SH-SY5Y (cell line): ENCODE results near the gene MAMDC4.

ENCODE experiments used
- GATA2 ChIP-seq: IDR thresholded peaks from 2 replicates; pipeline ENCODE4 v1.6.1; 2011; ENCODE audit warnings: mild to moderate bottlenecking, low read depth, low read length
- GATA3 ChIP-seq: IDR thresholded peaks from 2 replicates; pipeline ENCODE4 v1.6.1; 2011; ENCODE audit warnings: low read depth, mild to moderate bottlenecking, low read length, moderate library complexity

The MAMDC4 gene

DNA sequence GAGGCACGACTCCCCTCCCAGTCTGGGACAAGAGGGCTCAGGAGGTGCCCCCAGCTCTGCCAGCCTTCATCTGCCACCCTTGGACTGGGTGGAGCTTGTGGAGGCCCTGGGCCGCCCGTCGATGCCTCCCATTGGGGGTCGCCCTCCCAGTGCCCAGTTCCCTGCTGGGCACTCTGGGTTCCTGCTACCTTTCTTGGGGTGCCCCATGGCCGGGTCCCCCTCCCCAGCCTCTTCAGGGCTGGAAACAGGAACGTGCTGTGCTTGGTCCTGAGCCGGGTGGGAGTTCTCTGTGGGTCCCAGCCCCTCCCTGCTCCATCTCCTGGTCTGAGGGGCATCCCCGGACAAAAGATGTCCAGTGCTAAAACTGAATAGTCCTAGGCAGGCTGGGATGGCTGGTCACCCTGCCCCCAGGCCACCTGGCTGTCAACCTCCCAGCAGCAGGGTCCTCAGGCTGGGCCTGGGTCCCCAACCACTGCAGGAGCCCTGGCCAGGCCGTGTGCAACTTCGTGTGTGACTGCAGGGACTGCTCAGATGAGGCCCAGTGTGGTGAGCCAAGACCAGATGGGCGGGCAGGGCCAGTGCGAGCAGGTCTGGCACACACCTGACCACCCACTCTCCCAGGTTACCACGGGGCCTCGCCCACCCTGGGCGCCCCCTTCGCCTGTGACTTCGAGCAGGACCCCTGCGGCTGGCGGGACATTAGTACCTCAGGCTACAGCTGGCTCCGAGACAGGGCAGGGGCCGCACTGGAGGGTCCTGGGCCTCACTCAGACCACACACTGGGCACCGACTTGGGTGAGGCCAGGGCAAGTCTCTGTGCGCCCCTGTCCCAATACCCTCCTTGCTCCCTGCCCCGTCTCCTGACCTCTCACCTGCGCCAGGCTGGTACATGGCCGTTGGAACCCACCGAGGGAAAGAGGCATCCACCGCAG is 784 bp downstream of the MAMDC4 start:
- TF ChIP-seq GATA2 (no peak), GATA3 (no peak)

- no peak for TF ChIP-seq GATA3
- no peak for TF ChIP-seq GATA2
These were observed 1.5 kb downstream of the MAMDC4 start for GRCh38 chr9:136853596-136854112.

GRCh38 chr9:136854113-136854841 is 2.1 kb downstream of the MAMDC4 start:
- TF ChIP-seq GATA2 (no peak), GATA3 (no peak)

GRCh38 chr9:136854842-136855460 is 2.8 kb downstream of the MAMDC4 start:
- TF ChIP-seq GATA2 (no peak), GATA3 (no peak)

DNA sequence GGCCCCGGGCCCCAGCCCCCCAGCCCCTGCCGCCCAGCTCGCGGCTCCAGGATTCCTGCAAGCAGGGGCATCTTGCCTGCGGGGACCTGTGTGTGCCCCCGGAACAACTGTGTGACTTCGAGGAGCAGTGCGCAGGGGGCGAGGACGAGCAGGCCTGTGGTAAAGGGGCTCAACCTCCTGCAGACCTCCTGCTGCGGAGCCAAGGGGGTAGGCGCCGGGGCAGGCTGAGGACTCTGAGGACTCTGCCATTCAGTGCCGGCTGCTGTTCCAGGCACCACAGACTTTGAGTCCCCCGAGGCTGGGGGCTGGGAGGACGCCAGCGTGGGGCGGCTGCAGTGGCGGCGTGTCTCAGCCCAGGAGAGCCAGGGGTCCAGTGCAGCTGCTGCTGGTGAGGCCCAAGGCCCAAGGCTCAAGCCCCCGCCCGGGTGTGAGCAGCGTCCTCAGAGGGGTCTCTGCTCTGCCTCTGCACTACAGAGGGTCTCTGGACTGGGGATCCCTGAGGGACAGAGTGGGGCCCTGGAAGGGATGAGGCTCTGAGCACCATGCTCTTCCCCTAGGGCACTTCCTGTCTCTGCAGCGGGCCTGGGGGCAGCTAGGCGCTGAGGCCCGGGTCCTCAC is 3.4 kb downstream of the MAMDC4 start:
- TF ChIP-seq GATA2 (no peak), GATA3 (no peak)

DNA sequence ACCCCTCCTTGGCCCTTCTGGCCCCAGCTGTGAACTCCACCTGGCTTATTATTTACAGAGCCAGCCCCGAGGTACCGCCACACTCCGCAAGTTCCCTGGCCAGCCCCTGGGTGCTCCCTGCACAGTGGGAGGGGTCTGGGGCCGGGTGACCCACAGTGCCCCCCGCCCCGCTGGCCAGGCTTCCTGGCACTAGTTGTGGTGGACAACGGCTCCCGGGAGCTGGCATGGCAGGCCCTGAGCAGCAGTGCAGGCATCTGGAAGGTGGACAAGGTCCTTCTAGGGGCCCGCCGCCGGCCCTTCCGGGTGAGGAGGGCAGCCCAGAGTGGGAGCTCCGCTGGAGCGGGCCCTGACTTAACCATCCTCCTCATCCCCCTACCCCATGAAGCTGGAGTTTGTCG is 3.9 kb downstream of the MAMDC4 start:
- no peak for TF ChIP-seq GATA3
- TF ChIP-seq GATA2, result no peak

DNA sequence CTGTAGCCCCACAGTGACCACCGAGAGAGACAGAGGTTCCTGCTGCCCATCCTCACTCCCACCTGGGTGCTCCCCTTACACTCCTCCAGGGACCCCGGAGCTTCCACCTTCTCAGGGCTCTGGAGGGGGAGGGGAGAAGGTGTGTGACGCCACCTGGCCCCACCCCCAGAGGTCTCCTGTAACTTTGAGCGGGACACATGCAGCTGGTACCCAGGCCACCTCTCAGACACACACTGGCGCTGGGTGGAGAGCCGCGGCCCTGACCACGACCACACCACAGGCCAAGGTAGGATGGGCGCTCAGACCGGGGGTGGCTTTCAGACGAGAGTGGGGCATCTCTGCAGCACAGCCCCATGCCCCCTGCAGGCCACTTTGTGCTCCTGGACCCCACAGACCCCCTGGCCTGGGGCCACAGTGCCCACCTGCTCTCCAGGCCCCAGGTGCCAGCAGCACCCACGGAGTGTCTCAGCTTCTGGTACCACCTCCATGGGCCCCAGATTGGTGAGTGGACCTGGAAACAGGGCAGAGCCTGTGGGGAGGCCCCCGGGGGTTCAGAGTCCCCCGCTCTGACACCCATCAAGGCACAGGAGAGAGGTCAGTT is 4.5 kb downstream of the MAMDC4 start:
- no peak for TF ChIP-seq GATA2
- no peak for TF ChIP-seq GATA3

GRCh38 chr9:136857166-136857565 is 5.0 kb downstream of the MAMDC4 start:
- TF ChIP-seq GATA3, result no peak
- TF ChIP-seq GATA2, result no peak

DNA sequence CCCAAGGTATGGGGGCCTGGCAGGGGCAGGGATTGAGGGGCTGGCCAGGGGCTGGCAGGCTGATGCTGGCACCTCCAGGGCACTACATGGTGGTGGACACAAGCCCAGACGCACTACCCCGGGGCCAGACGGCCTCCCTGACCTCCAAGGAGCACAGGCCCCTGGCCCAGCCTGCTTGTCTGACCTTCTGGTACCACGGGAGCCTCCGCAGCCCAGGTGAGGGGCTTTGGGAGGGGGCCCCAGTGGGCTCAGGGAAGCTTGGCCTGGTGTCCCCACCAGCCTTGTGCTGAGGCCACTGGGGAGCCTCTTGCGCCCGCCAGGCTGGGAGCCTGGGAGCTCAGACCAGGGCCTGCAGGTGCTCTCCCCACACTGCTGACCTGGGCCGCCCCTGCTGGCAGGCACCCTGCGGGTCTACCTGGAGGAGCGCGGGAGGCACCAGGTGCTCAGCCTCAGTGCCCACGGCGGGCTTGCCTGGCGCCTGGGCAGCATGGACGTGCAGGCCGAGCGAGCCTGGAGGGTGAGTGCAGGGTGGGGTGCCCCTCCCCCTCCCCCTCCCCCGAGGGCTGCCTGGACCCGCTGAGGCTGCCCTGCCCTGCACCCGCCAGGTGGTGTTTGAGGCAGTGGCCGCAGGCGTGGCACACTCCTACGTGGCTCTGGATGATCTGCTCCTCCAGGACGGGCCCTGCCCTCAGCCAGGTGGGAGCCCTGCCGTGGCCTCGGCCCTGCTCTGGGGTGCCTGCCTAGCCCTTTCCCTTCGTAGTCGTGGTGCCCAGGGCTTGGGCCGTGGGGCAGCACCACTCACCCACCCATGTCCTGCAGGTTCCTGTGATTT is 5.7 kb downstream of the MAMDC4 start:
- no peak for TF ChIP-seq GATA3
- no peak for TF ChIP-seq GATA2

DNA sequence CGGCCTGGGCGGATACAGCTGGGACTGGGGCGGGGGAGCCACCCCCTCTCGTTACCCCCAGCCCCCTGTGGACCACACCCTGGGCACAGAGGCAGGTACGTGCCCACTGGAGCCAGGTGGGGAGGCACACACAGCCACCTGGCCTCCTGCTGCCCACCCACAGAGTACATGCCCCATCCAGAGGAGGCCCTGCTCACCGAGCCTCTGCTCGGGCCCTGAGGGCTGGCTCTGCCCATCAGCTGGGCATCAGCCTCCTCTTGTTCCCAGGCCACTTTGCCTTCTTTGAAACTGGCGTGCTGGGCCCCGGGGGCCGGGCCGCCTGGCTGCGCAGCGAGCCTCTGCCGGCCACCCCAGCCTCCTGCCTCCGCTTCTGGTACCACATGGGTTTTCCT is 6.3 kb downstream of the MAMDC4 start:
- TF ChIP-seq GATA2 (no peak), GATA3 (no peak)

- TF ChIP-seq GATA3 (no peak), GATA2 (no peak)
These were observed 7.0 kb downstream of the MAMDC4 start for GRCh38 chr9:136858844-136859757.

DNA sequence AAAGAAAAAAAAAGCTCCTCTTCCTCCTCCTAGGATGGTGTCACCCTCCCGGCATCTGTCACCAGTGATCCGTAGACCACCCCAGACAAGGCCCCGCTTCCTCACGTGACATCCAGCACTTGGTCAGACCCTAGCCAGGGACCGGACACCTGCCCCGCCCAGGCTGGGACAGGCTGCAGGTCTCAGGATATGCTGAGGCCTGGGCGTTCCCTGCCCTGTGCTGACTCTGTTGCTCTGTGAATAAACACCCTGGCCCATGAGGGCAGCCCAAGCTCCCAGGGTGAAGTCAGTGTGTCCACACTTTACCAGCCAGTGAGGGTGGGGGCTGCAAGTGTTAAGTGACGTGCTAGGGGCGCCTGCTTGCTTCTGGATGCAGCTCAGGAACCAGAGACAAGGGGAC is 8.4 kb downstream of the MAMDC4 start:
- no peak for TF ChIP-seq GATA2
- no peak for TF ChIP-seq GATA3
